ENCODE data around the gene MAG.

MAG gene

DNA sequence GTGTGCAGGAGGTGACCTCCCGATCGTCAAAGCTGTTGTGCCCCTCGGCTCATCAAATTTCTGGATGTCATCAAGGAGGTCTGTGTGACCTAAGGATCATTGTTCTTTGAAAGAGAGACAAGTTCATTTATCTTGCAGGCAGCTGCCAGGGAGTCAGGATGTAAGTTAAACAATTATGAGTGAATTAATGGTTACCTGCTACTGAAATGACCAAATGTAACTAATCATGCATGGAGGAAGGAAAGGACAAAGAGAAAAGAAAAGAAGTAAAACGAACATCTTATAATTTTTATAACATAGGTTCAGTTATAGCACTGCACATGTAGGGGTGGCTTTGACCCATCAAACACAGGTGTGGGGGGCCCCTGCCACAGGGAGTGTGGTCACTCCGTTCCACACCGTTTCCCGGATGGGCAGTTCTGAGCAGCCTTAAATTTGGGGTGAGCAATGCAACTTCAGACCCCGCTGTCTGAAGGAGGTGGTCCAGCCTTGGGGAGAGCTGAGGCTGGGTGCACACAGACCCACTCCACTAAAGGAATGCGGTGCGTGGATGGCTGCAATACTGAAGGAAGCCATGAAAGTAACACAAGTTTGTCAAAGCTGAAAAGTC lies 42.3 kb downstream of the MAG start:
- TF ChIP-seq CTCF (IDR thresholded peaks at IDR 0.05; ENCODE audit: low read depth, low read length): no peak
- no peak for DNase-seq (ENCODE audit: low read depth in 2 of 2)
- H3K4me3 ChIP-seq (replicated peaks in 1 of 2; ENCODE audit: low read depth in 2 of 2, low read length in 2 of 2): no peak overlapping the region

GRCh38 chr19:35336166-35336955 lies 44.4 kb downstream of the MAG start:
- H3K4me3 ChIP-seq (replicated peaks in 1 of 2; ENCODE audit: low read depth in 2 of 2, low read length in 2 of 2): no peak overlapping the region
- no peak for DNase-seq (ENCODE audit: low read depth in 2 of 2)
- TF ChIP-seq CTCF (IDR thresholded peaks at IDR 0.05; ENCODE audit: low read depth, low read length): no peak

DNA sequence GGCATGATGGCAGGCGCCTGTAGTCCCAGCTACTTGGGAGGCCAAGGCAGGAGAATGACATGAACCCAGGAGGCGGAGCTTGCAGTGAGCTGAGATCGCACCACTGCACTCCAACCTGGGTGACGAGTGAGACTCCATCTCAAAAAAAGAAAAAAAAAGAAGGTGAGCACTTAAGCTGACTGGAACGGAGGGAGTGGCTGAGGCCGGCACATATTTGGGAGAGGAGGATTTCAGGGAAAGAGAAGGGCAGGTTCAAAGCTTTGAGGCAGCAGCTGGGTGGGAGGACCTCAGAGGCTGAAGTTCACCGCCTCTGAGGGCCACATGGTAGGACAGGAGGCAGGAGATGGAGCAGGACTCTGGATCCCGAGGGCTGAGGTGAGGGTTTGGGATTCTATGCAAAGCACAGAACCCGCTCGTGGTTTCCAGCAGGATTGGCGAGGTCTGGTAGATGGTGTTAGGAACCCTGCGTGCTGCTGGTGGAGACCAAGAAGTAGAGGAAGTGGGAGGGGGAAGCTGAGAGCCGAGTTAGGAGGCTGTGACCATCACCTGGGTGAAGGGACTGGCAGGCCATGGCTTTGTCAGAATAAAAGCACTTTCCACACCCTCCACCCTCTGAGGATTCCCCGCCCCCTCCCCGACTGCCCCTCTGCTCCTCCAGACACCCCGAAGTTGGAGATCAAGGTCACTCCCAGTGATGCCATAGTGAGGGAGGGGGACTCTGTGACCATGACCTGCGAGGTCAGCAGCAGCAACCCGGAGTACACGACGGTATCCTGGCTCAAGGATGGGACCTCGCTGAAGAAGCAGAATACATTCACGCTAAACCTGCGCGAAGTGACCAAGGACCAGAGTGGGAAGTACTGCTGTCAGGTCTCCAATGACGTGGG lies 45.4 kb downstream of the MAG start:
- DNase-seq (ENCODE audit: low read depth in 2 of 2): no peak
- no peak for TF ChIP-seq CTCF (IDR thresholded peaks at IDR 0.05; ENCODE audit: low read depth, low read length)
- H3K4me3 ChIP-seq (replicated peaks in 1 of 2; ENCODE audit: low read depth in 2 of 2, low read length in 2 of 2): no peak overlapping the region

- DNase-seq (ENCODE audit: low read depth in 2 of 2): no peak
- TF ChIP-seq CTCF (IDR thresholded peaks at IDR 0.05; ENCODE audit: low read depth, low read length): no peak
- H3K4me3 ChIP-seq (replicated peaks in 1 of 2; ENCODE audit: low read depth in 2 of 2, low read length in 2 of 2): no peak overlapping the region
Measured at GRCh38 chr19:35337984-35338296, 46.0 kb downstream of the MAG start.

GRCh38 chr19:35340431-35340830 lies 48.5 kb downstream of the MAG start:
- no peak for DNase-seq (ENCODE audit: low read depth in 2 of 2)
- H3K4me3 ChIP-seq (replicated peaks in 1 of 2; ENCODE audit: low read depth in 2 of 2, low read length in 2 of 2): no peak overlapping the region
- no peak for TF ChIP-seq CTCF (IDR thresholded peaks at IDR 0.05; ENCODE audit: low read depth, low read length)

- no peak for TF ChIP-seq CTCF (IDR thresholded peaks at IDR 0.05; ENCODE audit: low read depth, low read length)
- no peak overlapping the region for H3K4me3 ChIP-seq (replicated peaks in 1 of 2; ENCODE audit: low read depth in 2 of 2, low read length in 2 of 2)
- DNase-seq (ENCODE audit: low read depth in 2 of 2): no peak
Measured at GRCh38 chr19:35341006-35341405, 49.0 kb downstream of the MAG start.

Measured in cardiac fibroblast (primary cell).